ENCODE results near the gene GFY.
A peak's percentile ranks its signal among the peaks of the same experiment; 100 is the strongest.

The GFY gene

GRCh38 chr19:49435670-49436069, 10.5 kb downstream of the GFY start:
- DNase-seq (ENCODE audit: low spot score) = no peak
- TF ChIP-seq, protein P1, sequence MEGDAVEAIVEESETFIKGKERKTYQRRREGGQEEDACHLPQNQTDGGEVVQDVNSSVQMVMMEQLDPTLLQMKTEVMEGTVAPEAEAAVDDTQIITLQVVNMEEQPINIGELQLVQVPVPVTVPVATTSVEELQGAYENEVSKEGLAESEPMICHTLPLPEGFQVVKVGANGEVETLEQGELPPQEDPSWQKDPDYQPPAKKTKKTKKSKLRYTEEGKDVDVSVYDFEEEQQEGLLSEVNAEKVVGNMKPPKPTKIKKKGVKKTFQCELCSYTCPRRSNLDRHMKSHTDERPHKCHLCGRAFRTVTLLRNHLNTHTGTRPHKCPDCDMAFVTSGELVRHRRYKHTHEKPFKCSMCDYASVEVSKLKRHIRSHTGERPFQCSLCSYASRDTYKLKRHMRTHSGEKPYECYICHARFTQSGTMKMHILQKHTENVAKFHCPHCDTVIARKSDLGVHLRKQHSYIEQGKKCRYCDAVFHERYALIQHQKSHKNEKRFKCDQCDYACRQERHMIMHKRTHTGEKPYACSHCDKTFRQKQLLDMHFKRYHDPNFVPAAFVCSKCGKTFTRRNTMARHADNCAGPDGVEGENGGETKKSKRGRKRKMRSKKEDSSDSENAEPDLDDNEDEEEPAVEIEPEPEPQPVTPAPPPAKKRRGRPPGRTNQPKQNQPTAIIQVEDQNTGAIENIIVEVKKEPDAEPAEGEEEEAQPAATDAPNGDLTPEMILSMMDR (IDR thresholded peaks at IDR 0.05; ENCODE audit: borderline replicate concordance, control extremely low read depth, extremely low read depth, insufficient read depth, missing control alignments) = no peak
- in situ Hi-C loops (cut with MboI; ENCODE audit: low sequenced_read_pairs, unreplicated experiment) = loop anchor here (25.0 kb wide), 1 partner anchor 173 kb away; no protein-coding TSS in a partner anchor

DNA sequence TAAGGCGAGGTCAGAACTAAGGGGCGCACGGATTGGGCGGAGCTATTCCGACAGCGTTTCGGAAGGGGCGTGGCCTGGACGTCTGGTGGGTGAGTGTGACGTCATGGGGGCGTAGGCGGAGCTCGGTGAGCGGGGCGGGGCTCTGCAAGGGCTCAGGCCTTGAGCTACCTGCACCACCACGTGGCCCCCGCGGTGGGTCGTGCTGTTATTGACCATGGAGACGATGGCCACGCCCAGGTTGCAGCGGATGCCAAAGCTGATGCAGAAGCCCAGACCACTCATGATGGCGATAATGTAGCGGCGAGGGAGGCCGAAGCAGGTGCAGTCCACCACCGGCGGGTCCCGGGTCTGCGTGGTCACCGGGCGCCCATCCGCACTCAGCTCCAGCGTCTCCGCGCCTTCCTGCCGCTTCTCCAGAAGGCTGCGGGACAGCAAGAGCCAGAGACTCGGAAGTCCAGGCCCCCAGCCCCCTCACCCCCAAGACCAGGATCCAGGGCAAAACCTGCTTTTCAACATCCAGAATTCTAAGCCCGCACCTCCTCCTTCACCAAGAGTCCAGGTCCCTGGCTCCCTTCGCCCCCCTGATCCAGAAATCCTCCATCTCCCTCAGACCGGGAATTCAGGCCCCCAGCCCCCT, 11.3 kb downstream of the GFY start:
- peak; percentile 68 for DNase-seq (ENCODE audit: low spot score)
- in situ Hi-C loops (cut with MboI; ENCODE audit: low sequenced_read_pairs, unreplicated experiment) = loop anchor here (25.0 kb wide), 1 partner anchor 174 kb away; no protein-coding TSS in a partner anchor
- TF ChIP-seq, protein P1 (IDR thresholded peaks at IDR 0.05; ENCODE audit: borderline replicate concordance, control extremely low read depth, extremely low read depth, insufficient read depth, missing control alignments) = no peak

DNA sequence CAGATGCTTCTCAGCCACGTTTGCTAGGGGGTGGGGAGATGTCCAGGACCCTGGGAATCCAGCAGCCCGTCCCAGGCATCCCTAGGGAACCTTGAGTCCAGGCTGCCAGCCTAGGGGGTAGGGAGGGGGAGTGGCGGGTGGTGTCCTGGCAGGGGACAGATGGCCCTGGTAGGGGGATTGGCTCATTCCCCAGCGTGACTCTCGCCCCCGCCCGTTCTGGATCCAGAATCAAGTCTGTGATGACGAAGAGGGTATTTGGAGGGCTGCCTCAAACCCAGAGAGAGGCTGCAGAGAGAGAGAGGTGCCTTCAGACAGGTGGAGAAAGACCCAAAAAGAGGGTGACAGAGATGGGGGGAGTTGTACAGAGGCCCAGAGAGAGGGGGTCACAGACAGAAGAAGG, 12.0 kb downstream of the GFY start:
- no peak for DNase-seq (ENCODE audit: low spot score)
- in situ Hi-C loops (cut with MboI; ENCODE audit: low sequenced_read_pairs, unreplicated experiment) = loop anchor here (25.0 kb wide), 1 partner anchor 175 kb away; no protein-coding TSS in a partner anchor
- TF ChIP-seq, protein P1 (IDR thresholded peaks at IDR 0.05; ENCODE audit: borderline replicate concordance, control extremely low read depth, extremely low read depth, insufficient read depth, missing control alignments) = no peak

- TF ChIP-seq, protein P1 (IDR thresholded peaks at IDR 0.05; ENCODE audit: borderline replicate concordance, control extremely low read depth, extremely low read depth, insufficient read depth, missing control alignments) = no peak
- no peak for DNase-seq (ENCODE audit: low spot score)
- in situ Hi-C loops (cut with MboI; ENCODE audit: low sequenced_read_pairs, unreplicated experiment) = loop anchor here (25.0 kb wide), 1 partner anchor 176 kb away; no protein-coding TSS in a partner anchor
These were observed 13.1 kb downstream of the GFY start for GRCh38 chr19:49438261-49438660.

GRCh38 chr19:49439836-49440235, 14.6 kb downstream of the GFY start:
- no peak for DNase-seq (ENCODE audit: low spot score)
- TF ChIP-seq, protein P1 (IDR thresholded peaks at IDR 0.05; ENCODE audit: borderline replicate concordance, control extremely low read depth, extremely low read depth, insufficient read depth, missing control alignments) = no peak
- in situ Hi-C loops (cut with MboI; ENCODE audit: low sequenced_read_pairs, unreplicated experiment) = loop anchor here (25.0 kb wide), 1 partner anchor 178 kb away; no protein-coding TSS in a partner anchor

DNA sequence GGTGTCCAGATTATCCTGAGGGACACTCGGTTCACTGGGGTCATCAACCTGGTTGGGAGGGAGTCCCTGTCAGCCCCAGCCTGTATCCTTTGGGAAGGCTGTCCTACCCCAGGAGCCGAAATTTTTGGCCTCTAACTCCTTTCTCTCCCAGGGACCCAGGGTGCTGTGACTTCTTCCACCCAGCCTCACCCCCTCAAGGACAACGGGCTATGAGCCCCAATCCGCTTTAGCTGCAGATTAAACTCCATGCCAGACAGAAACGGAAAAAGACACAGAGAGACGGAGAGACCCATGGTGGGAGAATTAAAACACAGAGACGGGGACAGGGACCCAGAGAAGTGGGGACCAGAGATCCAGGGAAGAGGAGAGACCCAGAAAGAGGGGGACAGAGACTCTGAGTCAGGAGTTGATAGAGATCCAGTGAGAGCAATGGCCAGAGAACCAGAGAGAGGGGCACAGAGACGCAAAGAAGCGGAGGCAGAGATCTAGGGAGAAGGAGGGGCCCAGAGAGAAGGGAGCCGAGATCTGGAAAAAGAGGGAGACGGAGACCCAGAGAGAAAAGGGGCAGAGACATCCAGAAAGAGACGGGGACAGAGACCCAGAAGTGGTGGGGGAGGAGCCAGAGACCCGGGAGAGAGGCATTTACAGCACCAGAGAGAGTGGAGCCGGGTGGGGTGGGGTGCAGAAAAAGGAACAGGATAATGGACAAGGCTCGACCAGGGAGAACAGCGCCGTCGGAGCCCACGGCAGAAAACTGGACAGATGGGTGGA, 15.4 kb downstream of the GFY start:
- in situ Hi-C loops (cut with MboI; ENCODE audit: low sequenced_read_pairs, unreplicated experiment) = loop anchor here (25.0 kb wide), 1 partner anchor 178 kb away; no protein-coding TSS in a partner anchor
- TF ChIP-seq, protein P1 (IDR thresholded peaks at IDR 0.05; ENCODE audit: borderline replicate concordance, control extremely low read depth, extremely low read depth, insufficient read depth, missing control alignments) = no peak
- no peak for DNase-seq (ENCODE audit: low spot score)
